Measurements from ENCODE around the gene BCS1L. TPM values are rescaled to one million over a fixed set of nuclear protein-coding genes. Genes with fewer than 3 reads are reported as not detected.

BCS1L gene
- total and polyA plus RNA-seq, 2 of the 13 experiments (the other 11 are each of a cell fraction or from before 2014, with no cell fraction given): 48.9 to 76.0 TPM

DNA sequence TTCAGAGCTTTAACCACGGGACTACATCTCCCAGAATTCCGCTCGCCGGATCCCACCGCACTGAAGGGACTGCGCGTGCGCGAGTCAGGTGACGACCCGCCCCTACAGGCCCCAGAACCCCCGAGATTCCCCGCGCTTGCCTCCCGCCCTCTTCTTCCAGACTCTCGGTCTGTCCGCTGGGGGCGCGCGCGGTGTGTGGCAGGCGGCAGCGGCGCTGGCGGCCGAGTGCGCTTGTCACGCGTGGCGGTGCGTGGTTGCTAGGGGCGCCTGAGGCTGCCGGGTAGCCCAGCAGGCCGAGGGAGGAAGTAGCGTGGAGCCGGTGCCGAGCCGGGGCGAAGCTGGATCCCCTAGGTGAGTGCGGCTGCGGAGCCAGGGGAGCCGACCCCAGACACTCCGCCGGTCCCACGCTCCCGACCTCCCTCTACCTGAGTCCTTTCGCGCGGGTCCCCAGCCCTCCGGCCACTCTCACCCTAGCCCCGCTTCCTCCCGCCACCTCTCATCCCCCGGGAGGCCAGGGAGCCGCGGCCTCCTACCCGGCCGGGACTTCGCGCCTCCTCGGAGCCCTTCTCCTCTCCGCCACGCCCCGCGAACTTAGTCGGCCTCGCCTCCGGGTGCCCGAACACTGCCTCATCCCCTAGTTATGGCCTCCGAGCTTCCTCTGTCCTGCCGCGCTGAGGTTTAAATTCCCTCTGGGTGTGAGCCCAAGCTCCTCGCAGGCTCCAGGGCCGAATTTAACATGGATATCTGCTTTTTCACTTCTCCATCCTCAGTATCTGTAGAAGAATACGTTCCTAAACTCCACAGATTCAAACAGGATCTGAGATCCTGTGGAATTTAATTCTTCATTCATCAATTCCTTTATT, 51.4 kb downstream of the BCS1L start, which contains the start of gene TTLL4 (continued):
- TF ChIP-seq NRL (CRISPR knock-in tag; IDR thresholded peaks at IDR 0.05; ENCODE audit: borderline replicate concordance) (peak; percentile 96), ZNF484 (CRISPR knock-in tag; IDR thresholded peaks at IDR 0.05; ENCODE audit: borderline replicate concordance, low read depth) (no peak; the same call in 1 of the 2 replicates), ADNP (CRISPR knock-in tag; IDR thresholded peaks at IDR 0.05) (no peak), ZIK1 (CRISPR knock-in tag; IDR thresholded peaks at IDR 0.05; ENCODE audit: borderline replicate concordance, low read depth) (peak; percentile 96), XBP1 (CRISPR knock-in tag; IDR thresholded peaks at IDR 0.05) (no peak), DPF2 (CRISPR knock-in tag; IDR thresholded peaks at IDR 0.05; ENCODE audit: borderline replicate concordance, low read depth) (no peak), MTA1 (CRISPR knock-in tag; IDR thresholded peaks at IDR 0.05; ENCODE audit: borderline replicate concordance) (peak; percentile 99), ZNF629 (CRISPR knock-in tag; conservative IDR thresholded peaks at IDR 0.05) (no peak; the same call in 1 of the 2 replicates), ZNF776 (CRISPR knock-in tag; IDR thresholded peaks at IDR 0.05) (peak; percentile 95; the same call in 1 of the 2 replicates), ZNF383 (CRISPR knock-in tag; IDR thresholded peaks at IDR 0.05; ENCODE audit: borderline replicate concordance) (peak; percentile 82), CENPBD1 (CRISPR knock-in tag; IDR thresholded peaks at IDR 0.05; ENCODE audit: borderline replicate concordance, low read depth) (no peak), ZMYM4 (CRISPR knock-in tag; IDR thresholded peaks at IDR 0.05) (peak; percentile 70), DMTF1 (CRISPR knock-in tag; IDR thresholded peaks at IDR 0.05) (no peak), ZNF337 (CRISPR knock-in tag; IDR thresholded peaks at IDR 0.05; ENCODE audit: borderline replicate concordance, low read depth) (peak; percentile 94; the same call in 1 of the 2 replicates), ZNF709 (CRISPR knock-in tag; IDR thresholded peaks at IDR 0.05) (peak; percentile 95), ERF (CRISPR knock-in tag; IDR thresholded peaks at IDR 0.05) (peak; percentile 73), JDP2 (CRISPR knock-in tag; IDR thresholded peaks at IDR 0.05; ENCODE audit: borderline replicate concordance) (no peak), ZNF460 (CRISPR knock-in tag; IDR thresholded peaks at IDR 0.05; ENCODE audit: borderline replicate concordance) (no peak), REL (CRISPR knock-in tag; conservative IDR thresholded peaks at IDR 0.05) (no peak), MAFF (IDR thresholded peaks at IDR 0.05; ENCODE audit: low read depth, low read length) (no peak), NR3C1 (CRISPR knock-in tag; IDR thresholded peaks at IDR 0.05) (no peak), ZNF253 (CRISPR knock-in tag; IDR thresholded peaks at IDR 0.05; ENCODE audit: borderline replicate concordance) (peak; percentile 39; the same call in 1 of the 2 replicates)
- TF ChIP-seq, protein P1, sequence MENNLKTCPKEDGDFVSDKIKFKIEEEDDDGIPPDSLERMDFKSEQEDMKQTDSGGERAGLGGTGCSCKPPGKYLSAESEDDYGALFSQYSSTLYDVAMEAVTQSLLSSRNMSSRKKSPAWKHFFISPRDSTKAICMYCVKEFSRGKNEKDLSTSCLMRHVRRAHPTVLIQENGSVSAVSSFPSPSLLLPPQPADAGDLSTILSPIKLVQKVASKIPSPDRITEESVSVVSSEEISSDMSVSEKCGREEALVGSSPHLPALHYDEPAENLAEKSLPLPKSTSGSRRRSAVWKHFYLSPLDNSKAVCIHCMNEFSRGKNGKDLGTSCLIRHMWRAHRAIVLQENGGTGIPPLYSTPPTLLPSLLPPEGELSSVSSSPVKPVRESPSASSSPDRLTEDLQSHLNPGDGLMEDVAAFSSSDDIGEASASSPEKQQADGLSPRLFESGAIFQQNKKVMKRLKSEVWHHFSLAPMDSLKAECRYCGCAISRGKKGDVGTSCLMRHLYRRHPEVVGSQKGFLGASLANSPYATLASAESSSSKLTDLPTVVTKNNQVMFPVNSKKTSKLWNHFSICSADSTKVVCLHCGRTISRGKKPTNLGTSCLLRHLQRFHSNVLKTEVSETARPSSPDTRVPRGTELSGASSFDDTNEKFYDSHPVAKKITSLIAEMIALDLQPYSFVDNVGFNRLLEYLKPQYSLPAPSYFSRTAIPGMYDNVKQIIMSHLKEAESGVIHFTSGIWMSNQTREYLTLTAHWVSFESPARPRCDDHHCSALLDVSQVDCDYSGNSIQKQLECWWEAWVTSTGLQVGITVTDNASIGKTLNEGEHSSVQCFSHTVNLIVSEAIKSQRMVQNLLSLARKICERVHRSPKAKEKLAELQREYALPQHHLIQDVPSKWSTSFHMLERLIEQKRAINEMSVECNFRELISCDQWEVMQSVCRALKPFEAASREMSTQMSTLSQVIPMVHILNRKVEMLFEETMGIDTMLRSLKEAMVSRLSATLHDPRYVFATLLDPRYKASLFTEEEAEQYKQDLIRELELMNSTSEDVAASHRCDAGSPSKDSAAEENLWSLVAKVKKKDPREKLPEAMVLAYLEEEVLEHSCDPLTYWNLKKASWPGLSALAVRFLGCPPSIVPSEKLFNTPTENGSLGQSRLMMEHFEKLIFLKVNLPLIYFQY (CRISPR knock-in tag; IDR thresholded peaks at IDR 0.05; ENCODE audit: borderline replicate concordance): peak; percentile 46

Data from HepG2 (cell line).